Spinal cord (tissue), 10 donors: ENCODE data around the gene CMIP. TPM values are rescaled to one million over a fixed set of nuclear protein-coding genes. Genes with fewer than 3 reads are reported as not detected.

Experiments
- DNase-seq, 6 donors: peaks; one replicate each; pipeline versions ENCODE4 v3.0.0 to v3.0.0-alpha.2; 2013 to 2015; ENCODE audit warnings: low spot score in 6 of 6, low read depth in 4 of 6
- H3K27ac ChIP-seq: one replicate; pipeline ENCODE4 v1.5.1; 2013; ENCODE audit warnings: low read depth, low read length, control low read depth
- H3K27me3 ChIP-seq: one replicate; pipeline ENCODE4 v1.6.1; 2013; ENCODE audit warnings: low read length; ENCODE audit not compliant: control insufficient read depth, insufficient read depth
- H3K36me3 ChIP-seq: one replicate; pipeline ENCODE4 v1.6.1; 2013; ENCODE audit warnings: low read length; ENCODE audit not compliant: control insufficient read depth, insufficient read depth
- H3K4me1 ChIP-seq: one replicate; pipeline ENCODE4 v1.6.1; 2013; ENCODE audit warnings: low read length; ENCODE audit not compliant: control insufficient read depth, insufficient read depth
- H3K4me3 ChIP-seq: one replicate; pipeline ENCODE4 v1.5.1; 2013; ENCODE audit warnings: low read depth, low read length, control low read depth
- H3K9me3 ChIP-seq: one replicate; pipeline ENCODE4 v1.6.1; 2013; ENCODE audit warnings: low read length; ENCODE audit not compliant: control insufficient read depth, insufficient read depth
- WGBS: methylation state at CpG from one replicate; pipeline ENCODE4 v1.1.5; 2013; ENCODE audit warnings: missing lambda C conversion rate; ENCODE audit not compliant: insufficient coverage; 5-methylcytosine and 5-hydroxymethylcytosine counted together
- polyA plus RNA-seq, 2 donors: library from polyadenylated mRNA; unstranded; fragments of 120-200 nt; gene quantifications; one replicate each; pipeline ENCODE4 v1.2.1, GENCODE V29; 2013; ENCODE audit not compliant: insufficient read length in 2 of 2
- total RNA-seq, 2 donors: library from RNA; depleted of rRNA in 1 of 2; stranded (reverse); fragments of 120-200 nt in 1 of 2; fragments of >200 nt in 1 of 2; gene quantifications; one replicate each; pipeline versions ENCODE4 v1.2.3 to v1.2.4, GENCODE V29; 2013 to 2014
- donor health status: healthy.

CMIP gene
- total and polyA plus RNA-seq, 4 donors, result 20.6 to 151 (median 100) TPM

DNA sequence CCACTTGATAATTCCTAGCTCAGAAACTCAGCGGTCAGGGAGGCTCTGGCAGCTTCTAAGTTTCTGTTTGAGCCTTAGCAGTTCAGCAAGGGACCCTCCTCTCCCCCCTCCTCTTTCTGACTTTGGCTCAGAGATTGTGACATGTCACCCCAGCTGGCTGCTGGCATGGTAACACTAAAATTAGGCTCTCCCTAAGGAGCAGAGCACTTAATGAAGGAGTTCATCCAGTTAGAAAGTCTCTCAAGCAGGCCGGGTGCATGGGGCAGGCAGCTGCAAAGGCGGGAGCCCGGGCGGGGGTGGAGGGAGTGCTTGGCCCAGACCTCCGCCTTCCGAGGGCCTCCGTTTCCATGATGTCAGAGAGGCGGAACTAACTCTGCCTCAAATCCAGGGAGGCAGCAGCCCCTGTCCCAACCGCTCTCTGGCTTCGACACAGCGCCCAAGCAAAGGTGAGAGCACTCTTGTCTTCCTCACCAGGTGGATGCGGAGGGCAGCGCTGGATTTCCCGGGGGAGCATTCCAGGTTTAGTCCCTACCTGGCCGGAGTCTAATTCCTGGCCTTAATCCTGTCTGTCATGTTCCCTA, 206.5 kb downstream of the CMIP start:
- peak in 2 of 6 donors; percentile 75 to 80 for DNase-seq
- WGBS, result 57% methylated on average over 16 of the region's 16 CpGs
- no peaks in the 10 kb centered on the region for H3K9me3 ChIP-seq
- H3K36me3 ChIP-seq, result peaks cover 33% of the 10 kb centered on the region
- H3K27me3 ChIP-seq, result no peaks in the 10 kb centered on the region
- H3K4me1 ChIP-seq, result peaks cover 51% of the 10 kb centered on the region
- no peak overlapping the region for H3K4me3 ChIP-seq
- H3K27ac ChIP-seq, result peak overlapping the region; percentile 17

GRCh38 chr16:81651758-81652718, 207.4 kb downstream of the CMIP start:
- H3K4me3 ChIP-seq, result no peak overlapping the region
- peak in 2 of 6 donors; percentile 58 to 66 for DNase-seq

DNA sequence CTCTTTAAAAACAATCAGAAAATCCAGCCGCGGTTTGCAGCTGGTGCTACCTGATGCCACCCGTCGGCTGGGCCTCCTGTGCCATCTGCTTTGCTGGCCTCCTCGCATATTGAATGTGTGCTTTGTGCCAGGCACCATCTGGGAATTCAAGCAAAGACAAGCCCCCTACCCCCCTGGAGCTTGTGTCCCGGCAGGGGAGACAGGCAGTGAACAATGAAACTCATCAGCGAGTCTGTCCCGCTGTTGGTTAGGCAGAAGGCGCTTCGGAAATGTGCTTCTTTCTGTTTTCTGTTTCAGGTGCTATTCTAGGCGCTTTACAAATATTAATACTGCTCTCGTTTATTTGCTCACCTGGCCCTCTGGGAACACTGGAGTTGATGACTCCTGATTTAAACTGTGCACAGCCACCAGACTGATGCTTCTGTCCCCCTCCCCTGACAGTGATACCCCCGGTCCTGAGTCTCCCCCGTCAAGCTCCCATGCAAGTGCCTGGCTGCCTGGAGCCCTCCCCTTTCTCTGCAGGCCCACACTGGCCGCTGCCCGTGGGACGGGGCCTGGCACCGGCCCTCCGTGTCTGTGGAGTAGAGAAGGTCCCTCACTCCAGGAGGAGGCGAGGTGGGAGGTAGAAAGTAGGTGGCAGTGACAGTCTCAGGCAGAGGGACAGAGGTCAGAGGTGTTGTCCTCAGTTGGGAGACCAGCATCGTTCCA, 208.3 kb downstream of the CMIP start:
- DNase-seq, result peak in 2 of 6 donors; percentile 86 to 89
- Histone ChIP-seq H3K9me3 (no peaks in the 10 kb centered on the region), H3K4me3 (no peak overlapping the region), H3K27ac (no peak overlapping the region), H3K36me3 (peaks cover 33% of the 10 kb centered on the region), H3K27me3 (no peaks in the 10 kb centered on the region), H3K4me1 (peaks cover 51% of the 10 kb centered on the region)
- WGBS, result 32% methylated on average over 16 of the region's 21 CpGs

More at GRCh38 chr16:81651758-81652718, 207.4 kb downstream of the CMIP start:
- Histone ChIP-seq H3K4me1 (peaks cover 51% of the 10 kb centered on the region), H3K9me3 (no peaks in the 10 kb centered on the region), H3K27me3 (no peaks in the 10 kb centered on the region), H3K36me3 (peaks cover 33% of the 10 kb centered on the region), H3K27ac (peak overlapping the region; percentile 17)
- WGBS, result 12% methylated on average over 7 of the region's 19 CpGs

DNA sequence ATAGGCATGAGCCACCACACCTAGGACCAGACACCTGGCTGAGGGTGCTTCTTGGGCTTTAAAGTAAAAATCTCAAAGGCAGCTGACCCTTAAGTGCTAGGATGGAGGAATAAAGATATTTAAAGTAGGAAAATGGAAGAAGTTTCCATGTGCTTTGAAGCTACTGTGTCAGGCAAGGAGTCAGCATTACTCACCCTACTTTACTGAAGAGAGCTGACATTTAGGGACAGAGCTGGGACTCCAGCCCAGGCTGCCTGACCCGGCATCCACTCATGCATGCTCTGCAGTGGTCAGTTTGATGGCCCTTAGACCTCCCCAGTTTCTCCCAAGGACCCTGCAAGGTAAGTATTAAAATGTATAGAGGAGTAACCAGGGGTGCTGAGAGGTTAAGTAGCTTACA, 209.7 kb downstream of the CMIP start:
- Histone ChIP-seq H3K4me3 (no peak overlapping the region), H3K9me3 (no peaks in the 10 kb centered on the region), H3K27ac (no peak overlapping the region), H3K27me3 (no peaks in the 10 kb centered on the region), H3K36me3 (peaks cover 39% of the 10 kb centered on the region), H3K4me1 (peaks cover 42% of the 10 kb centered on the region)
- no peak for DNase-seq
- 100% methylated on average over 1 of the region's 1 CpG for WGBS

- WGBS, result 64% methylated on average over 10 of the region's 14 CpGs
- Histone ChIP-seq H3K36me3 (peaks cover 38% of the 10 kb centered on the region), H3K27me3 (no peaks in the 10 kb centered on the region), H3K9me3 (no peaks in the 10 kb centered on the region), H3K4me3 (no peak overlapping the region), H3K27ac (no peak overlapping the region), H3K4me1 (peaks cover 33% of the 10 kb centered on the region)
- DNase-seq, result no peak
These were observed 211.0 kb downstream of the CMIP start for GRCh38 chr16:81655469-81656162.

- no peaks in the 10 kb centered on the region for H3K9me3 ChIP-seq
- H3K4me1 ChIP-seq, result peaks cover 17% of the 10 kb centered on the region
- H3K36me3 ChIP-seq, result peaks cover 50% of the 10 kb centered on the region
- H3K27ac ChIP-seq, result peak overlapping the region; percentile 62
- H3K27me3 ChIP-seq, result no peaks in the 10 kb centered on the region
- 74% methylated on average over 6 of the region's 8 CpGs for WGBS
- DNase-seq, result no peak
- no peak overlapping the region for H3K4me3 ChIP-seq
These were observed 212.6 kb downstream of the CMIP start for GRCh38 chr16:81657224-81657623.

GRCh38 chr16:81657781-81658180, 213.2 kb downstream of the CMIP start:
- DNase-seq, result no peak
- Histone ChIP-seq H3K27me3 (no peaks in the 10 kb centered on the region), H3K4me1 (peaks cover 16% of the 10 kb centered on the region), H3K4me3 (no peak overlapping the region), H3K36me3 (peaks cover 50% of the 10 kb centered on the region), H3K27ac (peak overlapping the region; percentile 62), H3K9me3 (no peaks in the 10 kb centered on the region)
- WGBS, result 71% methylated on average over 3 of the region's 13 CpGs

DNA sequence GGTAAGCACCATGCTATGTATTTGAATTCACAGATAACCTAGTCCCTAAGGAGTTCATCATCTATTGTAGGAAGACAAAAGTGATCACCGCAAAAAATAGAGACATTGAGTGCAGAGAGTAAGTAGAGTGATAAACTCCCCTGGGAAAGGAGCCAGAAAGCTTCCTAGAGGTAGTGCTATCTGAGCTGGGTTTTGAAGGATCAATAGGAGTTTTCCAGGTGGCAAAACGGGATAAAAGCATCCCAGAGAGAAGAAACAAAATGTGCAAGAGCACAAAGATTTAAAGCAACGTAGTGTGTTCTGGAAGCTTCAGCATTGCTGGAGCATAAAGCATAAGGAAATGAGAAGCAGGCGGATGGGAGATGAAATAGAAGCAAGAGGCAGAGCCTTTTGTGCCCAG, 213.8 kb downstream of the CMIP start:
- Histone ChIP-seq H3K4me3 (no peak overlapping the region), H3K36me3 (peaks cover 46% of the 10 kb centered on the region), H3K9me3 (no peaks in the 10 kb centered on the region), H3K4me1 (peaks cover 10% of the 10 kb centered on the region), H3K27ac (no peak overlapping the region), H3K27me3 (no peaks in the 10 kb centered on the region)
- DNase-seq, result no peak
- WGBS, result 92% methylated on average over 3 of the region's 4 CpGs

GRCh38 chr16:81659249-81659648, 214.6 kb downstream of the CMIP start:
- peaks cover 47% of the 10 kb centered on the region for H3K36me3 ChIP-seq
- 90% methylated on average over 2 of the region's 2 CpGs for WGBS

More at GRCh38 chr16:81659249-81659648, 214.6 kb downstream of the CMIP start:
- Histone ChIP-seq H3K27ac (no peak overlapping the region), H3K9me3 (no peaks in the 10 kb centered on the region), H3K4me1 (peaks cover 8% of the 10 kb centered on the region), H3K4me3 (no peak overlapping the region), H3K27me3 (no peaks in the 10 kb centered on the region)
- no peak for DNase-seq
